GM18867 (cell line): ENCODE data around the gene SH3GL3.

ENCODE experiments used
- ATAC-seq: cut with Tn5 transposase; IDR thresholded peaks from one replicate; pipeline ENCODE4 v1.9.1; 2021; ENCODE audit warnings: mild to moderate bottlenecking, moderate library complexity; ENCODE audit not compliant: unreplicated experiment

Gene SH3GL3

DNA sequence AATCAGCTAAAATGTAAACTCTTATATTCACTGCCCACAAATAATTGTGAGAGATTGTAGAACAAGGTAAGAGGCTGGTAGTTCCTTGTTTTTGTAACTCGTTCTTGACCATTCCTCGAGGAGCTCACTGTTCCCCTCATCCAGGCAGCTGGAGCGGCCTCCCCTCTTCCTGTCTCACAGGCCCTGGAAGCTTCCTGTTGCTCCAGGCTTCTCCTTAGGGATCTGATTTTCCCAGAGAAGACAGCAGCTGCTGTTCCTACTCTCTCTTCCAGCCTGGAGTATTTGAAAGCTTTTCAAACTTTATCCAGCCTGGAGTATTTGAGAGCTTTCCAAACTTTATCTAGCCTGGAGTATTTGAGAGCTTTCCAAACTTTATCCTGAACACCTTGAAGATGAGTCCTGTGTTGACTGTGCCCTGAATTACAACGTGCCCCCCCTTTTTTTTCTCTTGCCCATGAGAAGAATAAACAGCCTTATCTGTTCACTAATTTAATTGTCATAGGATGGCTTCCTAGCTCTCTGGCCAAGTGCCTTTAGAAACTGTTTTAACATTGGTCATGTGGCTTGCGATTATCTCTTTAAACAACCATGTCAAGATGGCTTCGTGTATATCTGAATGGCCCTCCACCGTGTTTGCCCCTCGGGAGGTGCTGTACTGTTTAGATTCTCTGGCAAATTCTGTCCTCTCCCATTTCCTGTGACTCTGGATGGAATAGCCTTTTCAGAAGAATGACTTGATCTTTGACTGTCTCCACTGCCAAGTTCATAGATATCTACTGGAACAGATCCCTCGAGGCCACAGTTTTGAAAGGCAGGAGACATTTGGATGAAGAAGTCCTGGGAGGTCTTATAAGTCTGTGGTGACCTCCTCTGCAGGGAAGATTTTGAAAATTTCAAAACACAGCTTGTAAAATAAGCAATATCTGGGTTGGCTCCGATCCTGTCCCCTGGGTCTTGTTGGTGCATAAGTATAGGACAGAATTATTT lies 211.6 kb downstream of the SH3GL3 start:
- no peak for ATAC-seq

DNA sequence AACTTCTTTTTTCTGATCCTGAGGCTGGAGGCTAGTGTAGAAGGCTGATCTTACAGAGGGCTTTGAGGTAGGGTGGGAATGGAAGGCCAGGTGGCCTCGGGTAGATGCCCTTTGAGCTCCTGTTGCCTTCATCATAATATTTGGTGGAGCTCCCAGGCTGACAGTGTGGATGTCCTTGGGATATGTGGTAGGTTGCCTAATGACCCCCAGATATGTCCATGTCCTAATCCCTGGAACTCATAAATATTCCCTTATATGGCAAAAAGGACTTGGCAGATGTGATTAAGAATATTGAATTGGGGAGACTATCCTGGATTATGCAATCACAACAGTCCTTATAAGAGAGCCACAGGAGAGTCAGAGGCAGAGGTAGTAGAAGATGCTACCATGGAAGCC lies 212.3 kb downstream of the SH3GL3 start:
- ATAC-seq, result no peak

DNA sequence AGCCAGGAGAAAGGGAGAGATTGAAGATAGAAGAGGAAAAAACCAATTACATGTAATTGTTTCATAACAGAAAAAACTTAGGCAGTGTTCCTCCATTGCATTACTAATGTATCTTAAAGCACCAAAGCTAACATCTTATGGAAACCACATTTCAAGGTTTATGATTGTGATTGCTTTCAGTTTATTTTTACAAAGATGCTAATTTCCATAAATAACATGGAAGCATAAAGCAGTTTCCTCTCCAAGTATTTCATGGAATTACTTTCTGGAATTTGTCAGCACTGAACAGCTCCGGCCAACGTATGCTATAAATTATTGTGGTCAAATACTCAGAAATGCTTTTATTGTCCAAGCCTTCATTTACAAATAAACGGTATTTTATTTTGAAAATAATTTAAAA lies 218.3 kb downstream of the SH3GL3 start:
- ATAC-seq, result no peak
